Measurements from ENCODE around the gene CREBL2.

DNA sequence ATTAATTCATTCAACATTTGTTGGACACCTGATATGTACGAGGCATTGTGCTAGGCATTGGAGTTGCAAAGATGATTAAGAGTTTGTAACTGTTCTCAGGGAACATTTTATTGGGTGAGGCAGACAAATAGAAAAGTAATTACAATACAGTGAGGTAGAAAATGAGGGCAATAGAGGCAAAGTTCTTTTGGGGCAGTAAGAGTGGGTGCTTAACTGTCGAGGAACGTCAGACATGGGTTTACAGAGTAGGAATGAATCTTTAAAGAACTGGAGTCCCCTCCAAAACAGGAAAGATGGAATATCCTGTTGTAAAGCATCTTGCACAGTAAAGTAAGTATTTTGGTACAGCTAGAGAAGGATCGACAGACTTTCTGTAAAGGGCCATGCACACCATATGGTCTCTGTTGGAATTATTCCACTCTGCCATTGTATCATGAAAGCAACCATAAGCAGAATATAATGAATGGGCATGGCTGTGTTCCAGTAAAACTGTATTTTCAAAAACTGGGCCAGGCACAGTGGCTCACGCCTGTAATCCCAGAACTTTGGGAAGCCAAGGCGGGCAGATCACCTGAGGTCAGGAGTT is 9.1 kb downstream of the CREBL2 start:
- TF ChIP-seq EZH2 (IDR thresholded peaks at IDR 0.05) (no peak), POLR2AphosphoS5 (IDR thresholded peaks at IDR 0.05; ENCODE audit: borderline replicate concordance, low read depth, low read length) (no peak), FOXP2 (optimal IDR thresholded peaks at IDR 0.05; ENCODE audit: control extremely low read depth, extremely low read length, insufficient read depth) (no peak)
